ENCODE data around the gene RSL1D1. TPM values are rescaled to one million over a fixed set of nuclear protein-coding genes. Genes with fewer than 3 reads are reported as not detected.

The RSL1D1 gene
- 147 and 245 TPM in 2 replicates for polyA plus RNA-seq

DNA sequence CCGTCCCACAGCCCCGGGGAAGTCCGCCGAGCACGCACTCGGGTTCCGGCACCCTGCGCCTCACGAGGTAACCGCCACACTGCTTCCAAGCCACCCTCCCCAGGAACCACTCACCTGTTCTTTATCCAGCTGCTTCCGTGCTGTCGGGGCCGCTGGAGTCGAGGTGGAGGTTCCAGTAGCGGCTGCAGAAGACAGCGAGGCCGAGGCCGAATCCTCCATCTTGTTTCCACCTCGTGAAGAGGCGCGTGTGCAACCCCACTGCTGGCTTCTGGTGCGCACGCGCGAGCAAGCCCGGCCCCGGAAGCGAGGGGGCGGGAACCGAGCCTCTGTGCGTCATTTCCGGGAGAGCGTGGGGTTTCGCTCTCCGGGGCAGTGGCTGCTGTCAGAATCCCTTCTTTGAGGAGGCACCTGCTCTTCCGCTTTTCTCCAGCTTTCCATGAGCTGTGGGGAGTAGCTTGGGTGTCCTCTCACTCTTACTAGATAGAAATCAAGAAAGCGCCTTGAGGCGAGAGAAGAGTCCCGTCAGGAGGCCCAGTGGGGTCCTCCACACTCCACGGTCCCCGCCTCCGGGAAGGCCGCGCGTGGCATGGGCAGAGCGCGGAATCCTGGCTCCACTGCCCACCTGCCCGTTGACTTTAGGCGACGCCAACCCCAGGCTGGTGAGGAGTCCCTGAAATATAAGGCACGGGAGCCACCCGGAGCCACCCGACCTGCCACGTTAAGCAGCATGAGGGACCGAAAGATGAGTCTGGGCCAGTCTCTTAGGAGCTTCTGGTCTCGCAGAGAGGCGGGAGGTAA is at the start of gene RSL1D1:
Gene RSL1D1, minus strand, starts transcription at position 249 of the 798 bp plus-strand sequence. Its CDS starts 30 bp downstream, at position 219.

DNA sequence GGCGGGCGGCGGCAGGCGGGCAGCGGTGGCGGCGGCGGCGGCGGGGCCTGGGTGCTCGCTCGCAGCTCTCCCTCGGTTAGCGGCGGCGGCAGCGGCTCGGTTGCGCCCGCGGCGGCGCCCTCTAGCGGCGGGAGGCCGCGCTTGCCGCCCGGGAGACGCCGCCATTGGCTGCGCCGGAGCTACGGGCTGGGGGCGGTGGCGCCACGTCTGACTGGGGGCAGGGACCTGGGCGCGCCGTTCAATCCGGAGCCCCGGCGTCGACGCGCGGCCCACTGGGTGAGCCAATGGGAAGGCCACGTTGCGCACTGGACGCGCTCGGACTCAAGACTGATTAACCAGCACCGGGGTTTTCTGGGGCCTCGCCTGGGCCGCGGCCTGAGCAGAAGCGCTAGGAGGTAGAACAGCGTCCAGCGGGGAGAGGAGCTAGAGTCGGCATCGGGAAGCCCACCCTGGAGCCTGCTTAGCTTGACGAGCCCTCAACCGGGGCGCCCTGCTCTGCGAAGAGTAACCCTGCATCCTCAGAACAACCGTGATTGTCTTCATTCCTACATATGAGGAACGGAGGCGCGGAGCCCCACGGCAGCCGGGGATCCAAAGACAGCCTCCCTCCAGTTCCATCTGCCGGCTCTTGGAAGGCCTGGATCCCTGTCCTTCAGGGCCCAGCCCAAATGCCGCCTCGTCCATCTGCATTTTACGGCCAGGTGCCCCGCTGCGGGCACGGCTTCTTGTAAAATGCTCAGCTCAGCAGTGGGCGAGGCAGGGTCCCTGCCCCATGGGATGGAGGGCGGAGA is 54.0 kb downstream of the RSL1D1 start, which contains the start of gene ZC3H7A:
Gene ZC3H7A, minus strand, starts transcription at position 93 of the 791 bp plus-strand sequence. CDS start 14,904 bp downstream, outside the sequence.

Other genes with a start within 250 kb of the RSL1D1 start
- gene SNN, start 183.1 kb downstream of the RSL1D1 start, polyA plus RNA-seq = 9.3 and 11.7 TPM in 2 replicates
- gene TXNDC11, start 108.7 kb downstream of the RSL1D1 start, polyA plus RNA-seq = 10.8 and 14.6 TPM in 2 replicates
- 64.2 and 89.5 TPM in 2 replicates for gene ZC3H7A, start 54.3 kb downstream of the RSL1D1 start, polyA plus RNA-seq
- gene GSPT1, start 64.4 kb upstream of the RSL1D1 start, polyA plus RNA-seq = 28.7 and 47.3 TPM in 2 replicates
- 0.29 TPM in 1 of 2 replicates, not detected in the other for gene NPIPB2, start 90.5 kb upstream of the RSL1D1 start, polyA plus RNA-seq
- gene TNFRSF17, start 113.7 kb upstream of the RSL1D1 start, polyA plus RNA-seq = 6.6 and 15.0 TPM in 2 replicates
- gene SNX29, start 125.2 kb upstream of the RSL1D1 start, polyA plus RNA-seq = 29.2 and 38.3 TPM in 2 replicates

Measured in Purkinje cell (primary cell).